ENCODE results near the gene WFDC1.

WFDC1 gene

DNA sequence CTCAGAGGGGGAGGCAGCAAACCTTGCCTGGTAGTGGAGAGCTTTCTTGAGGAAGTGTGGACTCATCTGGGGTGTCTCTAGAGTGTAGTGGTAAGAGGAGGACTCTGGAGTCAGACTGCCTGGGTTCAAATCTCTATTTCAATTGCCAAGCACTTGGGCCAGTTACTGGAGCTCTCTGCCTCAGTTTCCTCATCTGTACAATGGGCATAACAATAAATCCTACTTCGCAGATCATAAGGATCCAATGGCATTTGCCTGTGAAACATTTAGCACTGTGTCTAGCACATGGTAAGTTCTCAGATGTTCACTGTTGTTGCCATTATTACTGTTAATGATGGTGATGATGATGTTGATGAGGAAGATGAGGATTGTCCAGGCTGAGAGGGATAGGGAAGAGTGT lies 23.6 kb upstream of the WFDC1 start:
- DNase-seq (ENCODE audit: low read depth): no peak
- TF ChIP-seq, protein P1, sequence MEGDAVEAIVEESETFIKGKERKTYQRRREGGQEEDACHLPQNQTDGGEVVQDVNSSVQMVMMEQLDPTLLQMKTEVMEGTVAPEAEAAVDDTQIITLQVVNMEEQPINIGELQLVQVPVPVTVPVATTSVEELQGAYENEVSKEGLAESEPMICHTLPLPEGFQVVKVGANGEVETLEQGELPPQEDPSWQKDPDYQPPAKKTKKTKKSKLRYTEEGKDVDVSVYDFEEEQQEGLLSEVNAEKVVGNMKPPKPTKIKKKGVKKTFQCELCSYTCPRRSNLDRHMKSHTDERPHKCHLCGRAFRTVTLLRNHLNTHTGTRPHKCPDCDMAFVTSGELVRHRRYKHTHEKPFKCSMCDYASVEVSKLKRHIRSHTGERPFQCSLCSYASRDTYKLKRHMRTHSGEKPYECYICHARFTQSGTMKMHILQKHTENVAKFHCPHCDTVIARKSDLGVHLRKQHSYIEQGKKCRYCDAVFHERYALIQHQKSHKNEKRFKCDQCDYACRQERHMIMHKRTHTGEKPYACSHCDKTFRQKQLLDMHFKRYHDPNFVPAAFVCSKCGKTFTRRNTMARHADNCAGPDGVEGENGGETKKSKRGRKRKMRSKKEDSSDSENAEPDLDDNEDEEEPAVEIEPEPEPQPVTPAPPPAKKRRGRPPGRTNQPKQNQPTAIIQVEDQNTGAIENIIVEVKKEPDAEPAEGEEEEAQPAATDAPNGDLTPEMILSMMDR (IDR thresholded peaks at IDR 0.05; ENCODE audit: insufficient read depth, low read depth, low read length, missing control alignments): no peak
- H3K4me3 ChIP-seq (ENCODE audit: low read depth, low read length): no peak overlapping the region

GRCh38 chr16:84271866-84272265 lies 22.8 kb upstream of the WFDC1 start:
- no peak for DNase-seq (ENCODE audit: low read depth)
- TF ChIP-seq, protein P1 (IDR thresholded peaks at IDR 0.05; ENCODE audit: insufficient read depth, low read depth, low read length, missing control alignments): no peak
- H3K4me3 ChIP-seq (ENCODE audit: low read depth, low read length): no peak overlapping the region

- H3K4me3 ChIP-seq (ENCODE audit: low read depth, low read length): no peak overlapping the region
- TF ChIP-seq, protein P1 (IDR thresholded peaks at IDR 0.05; ENCODE audit: insufficient read depth, low read depth, low read length, missing control alignments): no peak
- DNase-seq (ENCODE audit: low read depth): no peak
These were observed 21.8 kb upstream of the WFDC1 start for GRCh38 chr16:84272740-84273320.

GRCh38 chr16:84274515-84274914 lies 20.2 kb upstream of the WFDC1 start:
- TF ChIP-seq, protein P1 (IDR thresholded peaks at IDR 0.05; ENCODE audit: insufficient read depth, low read depth, low read length, missing control alignments): no peak
- no peak for DNase-seq (ENCODE audit: low read depth)
- no peak overlapping the region for H3K4me3 ChIP-seq (ENCODE audit: low read depth, low read length)

DNA sequence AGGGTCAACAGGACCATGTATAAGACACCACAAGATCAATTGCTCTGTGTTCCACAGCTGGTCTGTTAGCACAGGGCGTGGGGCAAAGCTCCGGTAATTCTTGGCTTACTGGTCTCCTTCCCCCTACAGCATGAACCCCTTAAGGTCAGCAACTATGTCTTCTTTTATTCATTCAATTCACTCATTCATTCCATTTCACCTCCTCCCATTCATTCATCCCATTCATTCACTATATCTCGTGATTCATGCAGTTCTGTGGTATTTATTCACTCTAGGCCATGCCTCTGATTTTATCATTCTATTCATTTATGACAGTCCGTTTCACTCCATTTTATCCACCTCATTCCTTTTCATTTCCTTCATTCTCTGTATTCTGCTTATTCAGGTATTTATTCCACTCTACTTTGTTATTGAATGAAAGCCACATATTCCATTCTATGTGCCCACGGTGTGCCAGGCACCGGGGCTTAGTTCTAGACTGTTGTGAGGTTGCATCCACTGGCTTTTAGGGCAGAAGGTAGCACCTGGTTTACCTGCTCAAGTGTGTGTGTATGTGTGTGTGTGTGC lies 19.0 kb upstream of the WFDC1 start:
- no peak overlapping the region for H3K4me3 ChIP-seq (ENCODE audit: low read depth, low read length)
- no peak for DNase-seq (ENCODE audit: low read depth)
- TF ChIP-seq, protein P1 (IDR thresholded peaks at IDR 0.05; ENCODE audit: insufficient read depth, low read depth, low read length, missing control alignments): no peak

DNA sequence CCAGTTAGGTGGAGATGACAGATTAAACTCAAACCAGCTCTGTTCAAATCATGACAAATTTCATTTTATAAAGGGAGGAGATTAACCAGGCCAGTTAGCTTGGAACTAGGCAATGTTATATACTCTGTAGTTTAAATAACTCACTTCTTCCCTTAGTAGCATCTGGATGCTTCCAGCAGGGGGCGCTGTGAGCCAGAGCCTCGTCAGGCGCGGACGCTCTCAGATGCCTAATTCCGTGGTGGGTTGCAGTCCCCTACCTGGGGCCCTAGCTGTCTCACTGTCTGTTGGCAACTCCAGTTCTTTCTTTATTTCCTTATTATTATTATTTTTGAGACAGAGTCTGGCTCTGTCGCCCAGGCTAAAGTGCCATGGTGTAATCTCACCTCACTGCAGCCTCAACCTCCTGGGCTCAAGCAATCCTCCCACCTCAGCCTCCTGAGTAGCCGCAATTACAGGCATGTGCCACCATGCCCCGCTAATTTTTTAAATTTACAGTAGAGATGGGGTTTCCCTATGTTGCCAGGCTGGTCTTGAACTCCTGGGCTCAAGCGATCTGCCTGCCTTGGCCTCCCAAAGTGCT lies 17.3 kb upstream of the WFDC1 start:
- DNase-seq (ENCODE audit: low read depth): peak; percentile 61
- TF ChIP-seq, protein P1 (IDR thresholded peaks at IDR 0.05; ENCODE audit: insufficient read depth, low read depth, low read length, missing control alignments): peak; percentile 83
- no peak overlapping the region for H3K4me3 ChIP-seq (ENCODE audit: low read depth, low read length)

Data from GM12865 (cell line).